Esophagus squamous epithelium (tissue), 5 donors: ENCODE results near the gene UCHL3. TPM values are rescaled to one million over a fixed set of nuclear protein-coding genes. Genes with fewer than 3 reads are reported as not detected.

Experiments used
- DNase-seq: peaks from one replicate; lab custom pipeline; 2025; lab: John Stamatoyannopoulos, UW
- H3K27ac ChIP-seq, 4 donors: fragments of 200-600 bp; sonication (generic); one replicate each; pipeline ENCODE4 v1.5.1; 2016 to 2019; ENCODE audit warnings: mild to moderate bottlenecking in 1 of 4
- H3K27me3 ChIP-seq, 4 donors: fragments of 200-600 bp; sonication (generic); 1 replicate in 3 of 4; 2 replicates in 1 of 4; pipeline versions ENCODE4 v1.5.1 to v1.6.0; 2017 to 2021; ENCODE audit warnings: antibody characterized with exemption in 1 of 4
- H3K36me3 ChIP-seq, 3 donors: fragments of 200-600 bp; sonication (generic); one replicate each; pipeline ENCODE4 v1.5.1; 2016 to 2019
- H3K4me1 ChIP-seq, 3 donors: fragments of 200-600 bp; sonication (generic); one replicate each; pipeline ENCODE4 v1.5.1; 2017 to 2019
- H3K4me3 ChIP-seq, 4 donors: fragments of 200-600 bp; sonication (generic); 1 replicate in 3 of 4; 2 replicates in 1 of 4; pipeline ENCODE4 v1.5.1; 2016 to 2019; ENCODE audit warnings: mild to moderate bottlenecking in 2 of 4, moderate library complexity in 1 of 4
- H3K9me3 ChIP-seq, 3 donors: fragments of 200-600 bp; sonication (generic); one replicate each; pipeline ENCODE4 v1.5.1; 2016 to 2019
- POLR2A ChIP-seq, 4 donors: fragments of 450-650 bp; IDR thresholded peaks; one replicate each; pipeline ENCODE4 v1.6.1; 2017; ENCODE audit warnings: antibody characterized with exemption in 4 of 4, mild to moderate bottlenecking in 4 of 4, moderate library complexity in 3 of 4
- WGBS, 2 donors: methylation state at CpG; one replicate each; pipeline ENCODE4 v1.1.5; 2018; 5-methylcytosine and 5-hydroxymethylcytosine counted together
- intact Hi-C: fragments of 100-400 bp; cut with DNase I; formaldehyde crosslinking; loops from one replicate; pipeline ENCODE4 v1.15.0; 2022
- total RNA-seq, 4 donors: library from RNA; depleted of rRNA; stranded (reverse); fragments of >200 nt; gene quantifications; one replicate each; pipeline ENCODE4 v1.1.0, GENCODE V29; 2016
- TF ChIP-seq, protein P1 (sequence below), 6 experiments: fragments of 450-650 bp in 4 of 6; fragments of 200-600 bp in 2 of 6; sonication (generic) in 2 of 6; IDR thresholded peaks; one replicate each; pipeline ENCODE4 v1.5.1; 2016 to 2019; ENCODE audit warnings: antibody characterized with exemption in 6 of 6, mild to moderate bottlenecking in 4 of 6, moderate library complexity in 4 of 6
- donor health status: DM: yes; HTN: yes; CAD: no.

The UCHL3 gene
- total RNA-seq, 4 donors from 2014 or later: 39.9 to 78.2 (median 54.2) TPM

DNA sequence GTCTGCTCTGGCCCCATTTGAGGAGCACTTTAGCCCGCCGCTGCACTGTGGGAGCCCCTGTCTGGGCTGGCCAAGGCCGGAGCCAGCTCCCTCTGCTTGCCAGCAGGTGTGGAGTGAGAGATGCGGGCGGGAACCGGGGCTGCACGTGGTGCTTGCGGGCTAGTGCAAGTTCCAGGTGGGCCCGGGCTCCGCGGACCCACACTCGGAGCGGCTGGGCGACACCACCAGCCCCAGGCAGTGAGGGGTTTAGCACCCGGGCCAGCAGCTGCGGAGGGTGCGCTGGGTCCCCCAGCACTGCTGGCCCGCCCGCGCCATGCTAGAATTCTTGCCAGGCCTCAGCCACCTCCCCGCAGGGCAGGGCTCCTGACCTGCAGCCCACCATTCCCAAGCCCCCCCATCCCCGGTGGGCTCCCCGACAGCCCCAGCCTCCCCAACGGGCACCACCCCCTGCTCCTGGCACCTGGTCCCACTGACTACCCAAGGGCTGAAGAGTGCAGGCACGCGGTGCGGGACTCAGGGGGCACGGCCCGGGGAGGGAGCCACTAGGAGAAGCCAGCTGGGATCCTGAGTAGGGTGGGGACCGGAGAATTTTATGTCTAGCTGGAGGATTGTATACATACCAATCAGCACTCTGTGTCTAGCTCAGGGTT lies 31.0 kb upstream of the UCHL3 start:
- Histone ChIP-seq H3K9me3 (no peaks in the 10 kb centered on the region), H3K4me1 (no peaks in the 10 kb centered on the region), H3K27me3 (no peaks in the 10 kb centered on the region), H3K4me3 (no peak overlapping the region), H3K27ac (no peak overlapping the region), H3K36me3 (no peaks in the 10 kb centered on the region)
- TF ChIP-seq, protein P1, sequence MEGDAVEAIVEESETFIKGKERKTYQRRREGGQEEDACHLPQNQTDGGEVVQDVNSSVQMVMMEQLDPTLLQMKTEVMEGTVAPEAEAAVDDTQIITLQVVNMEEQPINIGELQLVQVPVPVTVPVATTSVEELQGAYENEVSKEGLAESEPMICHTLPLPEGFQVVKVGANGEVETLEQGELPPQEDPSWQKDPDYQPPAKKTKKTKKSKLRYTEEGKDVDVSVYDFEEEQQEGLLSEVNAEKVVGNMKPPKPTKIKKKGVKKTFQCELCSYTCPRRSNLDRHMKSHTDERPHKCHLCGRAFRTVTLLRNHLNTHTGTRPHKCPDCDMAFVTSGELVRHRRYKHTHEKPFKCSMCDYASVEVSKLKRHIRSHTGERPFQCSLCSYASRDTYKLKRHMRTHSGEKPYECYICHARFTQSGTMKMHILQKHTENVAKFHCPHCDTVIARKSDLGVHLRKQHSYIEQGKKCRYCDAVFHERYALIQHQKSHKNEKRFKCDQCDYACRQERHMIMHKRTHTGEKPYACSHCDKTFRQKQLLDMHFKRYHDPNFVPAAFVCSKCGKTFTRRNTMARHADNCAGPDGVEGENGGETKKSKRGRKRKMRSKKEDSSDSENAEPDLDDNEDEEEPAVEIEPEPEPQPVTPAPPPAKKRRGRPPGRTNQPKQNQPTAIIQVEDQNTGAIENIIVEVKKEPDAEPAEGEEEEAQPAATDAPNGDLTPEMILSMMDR (IDR thresholded peaks at IDR 0.05): no peak
- no peak for TF ChIP-seq POLR2A (IDR thresholded peaks at IDR 0.05)
- 80 to 95% methylated on average over 1 to 8 of the region's 30 CpGs for WGBS, 2 donors
- no peak for DNase-seq
- intact Hi-C loops: no loop called here

DNA sequence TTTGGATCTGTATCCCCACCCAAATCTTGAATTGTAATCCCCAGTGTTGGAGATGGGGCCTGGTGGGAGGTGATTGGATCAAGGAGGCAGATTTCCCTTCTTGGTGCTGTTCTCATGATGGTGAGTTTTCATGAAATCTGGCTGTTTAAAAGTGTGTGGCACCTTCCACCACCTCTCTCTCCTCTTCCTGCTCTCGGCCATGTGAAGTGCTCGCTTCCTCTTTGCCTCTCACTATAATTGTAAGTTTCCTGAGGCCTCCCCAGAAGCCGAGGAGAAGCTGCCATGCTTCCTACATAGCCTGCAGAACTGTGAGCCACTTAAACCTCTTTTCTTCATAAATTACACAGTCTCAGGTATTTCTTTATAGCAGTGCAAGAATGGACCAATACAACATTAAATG lies 27.6 kb upstream of the UCHL3 start:
- no peak for DNase-seq
- Histone ChIP-seq H3K36me3 (peaks cover 0 to 18% (median 0%) of the 10 kb centered on the region in 3 donors), H3K27ac (no peak overlapping the region), H3K4me3 (no peak overlapping the region), H3K4me1 (no peaks in the 10 kb centered on the region), H3K27me3 (no peaks in the 10 kb centered on the region), H3K9me3 (no peaks in the 10 kb centered on the region)
- 54 to 88% methylated on average over 2 to 3 of the region's 3 CpGs for WGBS, 2 donors
- intact Hi-C loops: no loop called here
- TF ChIP-seq, protein P1 (IDR thresholded peaks at IDR 0.05): no peak
- no peak for TF ChIP-seq POLR2A (IDR thresholded peaks at IDR 0.05)

DNA sequence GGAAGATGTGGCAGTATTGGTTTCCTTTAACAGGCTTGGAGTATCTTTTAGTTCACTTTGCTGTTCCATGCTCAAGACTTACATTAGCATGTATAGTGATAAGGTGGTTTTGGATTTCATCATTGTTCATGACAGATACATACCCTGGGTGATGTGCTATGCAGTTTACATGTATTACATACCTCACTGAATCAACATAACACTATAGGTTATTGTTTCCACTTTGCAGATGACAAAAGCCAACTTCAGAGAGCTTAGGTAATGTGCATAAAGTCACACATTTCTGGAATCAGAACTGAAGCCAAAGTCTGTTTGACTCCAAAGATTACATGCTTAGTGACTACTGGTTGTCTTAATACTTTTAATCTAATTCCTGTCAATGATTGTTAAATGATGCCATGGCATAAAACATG lies 19.0 kb upstream of the UCHL3 start:
- peaks cover 0 to 63% (median 0%) of the 10 kb centered on the region in 3 donors for H3K36me3 ChIP-seq
- H3K27ac ChIP-seq: no peak overlapping the region
- peaks cover 0 to 5% (median 0%) of the 10 kb centered on the region in 3 donors for H3K4me1 ChIP-seq
- DNase-seq: no peak
- H3K27me3 ChIP-seq: no peaks in the 10 kb centered on the region
- TF ChIP-seq POLR2A (IDR thresholded peaks at IDR 0.05): no peak
- TF ChIP-seq, protein P1 (IDR thresholded peaks at IDR 0.05): no peak
- intact Hi-C loops: no loop called here
- H3K9me3 ChIP-seq: no peaks in the 10 kb centered on the region
- H3K4me3 ChIP-seq: no peak overlapping the region

DNA sequence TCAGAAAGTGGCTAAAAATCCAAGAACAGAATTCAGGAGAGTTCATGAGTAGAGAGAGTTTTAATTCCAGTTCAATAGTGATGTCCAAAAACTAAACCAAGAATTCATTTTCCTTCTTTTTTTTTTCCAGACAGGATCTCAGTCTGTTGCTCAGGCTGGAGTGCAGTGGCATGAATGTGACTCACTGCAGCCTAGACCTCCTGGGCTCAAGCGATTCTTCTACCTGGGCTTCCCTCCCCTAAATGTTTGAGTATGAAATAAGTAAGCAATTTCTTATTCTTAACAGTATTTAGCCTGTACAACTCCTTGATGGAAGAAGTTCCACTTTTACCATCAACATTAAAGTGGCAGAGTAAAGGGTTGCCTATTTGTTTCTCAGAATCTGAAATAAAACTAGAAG lies 15.7 kb upstream of the UCHL3 start:
- DNase-seq: no peak
- WGBS, 2 donors: 71 to 93% methylated on average over 1 of the region's 1 CpG
- H3K9me3 ChIP-seq: no peaks in the 10 kb centered on the region
- no peaks in the 10 kb centered on the region for H3K27me3 ChIP-seq
- H3K27ac ChIP-seq: no peak overlapping the region
- no peak overlapping the region for H3K4me3 ChIP-seq
- TF ChIP-seq, protein P1 (IDR thresholded peaks at IDR 0.05): no peak
- TF ChIP-seq POLR2A (IDR thresholded peaks at IDR 0.05): no peak
- intact Hi-C loops: no loop called here
- H3K36me3 ChIP-seq: peaks cover 0 to 32% (median 0%) of the 10 kb centered on the region in 3 donors
- peaks cover 0 to 29% (median 10%) of the 10 kb centered on the region in 3 donors for H3K4me1 ChIP-seq

DNA sequence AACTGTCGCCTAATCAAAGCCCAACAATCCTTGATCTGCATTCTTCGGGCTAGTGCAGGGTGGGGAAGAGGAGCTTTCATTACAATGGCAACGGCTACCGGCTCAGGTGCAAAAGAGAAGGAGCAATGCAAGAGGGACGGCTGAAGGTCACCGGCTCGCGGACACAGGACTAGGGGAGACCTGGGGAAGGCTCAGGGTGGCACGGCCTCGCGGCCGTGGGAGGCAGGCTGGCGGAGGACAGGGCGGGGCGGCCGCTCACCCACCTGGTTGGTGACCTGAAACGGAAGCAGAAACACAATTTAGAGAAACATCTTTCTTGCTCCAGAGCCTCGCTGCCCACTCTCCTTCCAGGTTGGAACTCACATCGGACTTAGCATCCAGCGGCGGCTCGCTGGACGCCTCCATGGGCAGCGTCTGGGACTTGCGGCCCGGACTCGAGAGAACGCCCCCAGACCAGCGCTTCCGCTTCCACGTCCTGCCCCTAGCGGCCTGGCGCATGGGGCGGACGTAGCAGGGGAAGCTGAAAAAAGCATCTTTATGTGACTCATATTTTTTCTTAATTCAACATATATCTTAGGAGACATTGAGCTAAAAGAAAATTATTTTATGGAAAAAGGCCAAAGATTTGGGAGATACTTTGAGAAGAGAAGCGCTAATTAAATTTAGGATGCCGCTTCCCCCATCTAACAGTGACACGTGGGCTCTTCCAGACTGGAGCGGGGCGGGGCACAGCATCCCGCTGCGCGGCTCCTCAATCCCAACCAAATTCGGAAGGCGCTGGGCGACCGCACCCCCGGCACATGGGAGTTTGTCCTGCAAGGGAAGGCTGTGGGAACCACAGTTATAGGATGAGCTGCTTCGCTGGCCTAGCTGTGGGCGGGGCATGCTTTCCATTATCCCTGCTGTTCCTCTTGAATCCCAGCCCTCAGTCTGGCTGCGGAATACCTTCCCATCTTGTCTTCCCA lies 11.9 kb upstream of the UCHL3 start, which contains the start of gene COMMD6:
Gene COMMD6 (minus strand): TSS at position 441 of the 965 bp plus-strand sequence. CDS start 36 bp downstream, at position 405.
- intact Hi-C loops: no loop called here
- H3K4me1 ChIP-seq: peaks cover 0 to 29% (median 10%) of the 10 kb centered on the region in 3 donors
- peak; percentile 11 for DNase-seq
- H3K9me3 ChIP-seq: no peaks in the 10 kb centered on the region
- peak within 1 kb of the TSS; percentile 66 to 92 (median 88) for H3K4me3 ChIP-seq
- TF ChIP-seq, protein P1 (IDR thresholded peaks at IDR 0.05): peak in 5 of 6 experiments; percentile 55 to 87 (median 78)
- peak in 1 of 4 donors; percentile 64 for TF ChIP-seq POLR2A (IDR thresholded peaks at IDR 0.05)
- peaks cover 0 to 29% (median 0%) of the 10 kb centered on the region in 3 donors for H3K36me3 ChIP-seq
- H3K27me3 ChIP-seq: no peaks in the 10 kb centered on the region
- peak within 1 kb of the TSS; percentile 82 to 92 (median 88) for H3K27ac ChIP-seq
- WGBS, 2 donors: 0% methylated on average over 36 of the region's 51 CpGs
